Measurements from ENCODE around the gene PILRA.

The PILRA gene

DNA sequence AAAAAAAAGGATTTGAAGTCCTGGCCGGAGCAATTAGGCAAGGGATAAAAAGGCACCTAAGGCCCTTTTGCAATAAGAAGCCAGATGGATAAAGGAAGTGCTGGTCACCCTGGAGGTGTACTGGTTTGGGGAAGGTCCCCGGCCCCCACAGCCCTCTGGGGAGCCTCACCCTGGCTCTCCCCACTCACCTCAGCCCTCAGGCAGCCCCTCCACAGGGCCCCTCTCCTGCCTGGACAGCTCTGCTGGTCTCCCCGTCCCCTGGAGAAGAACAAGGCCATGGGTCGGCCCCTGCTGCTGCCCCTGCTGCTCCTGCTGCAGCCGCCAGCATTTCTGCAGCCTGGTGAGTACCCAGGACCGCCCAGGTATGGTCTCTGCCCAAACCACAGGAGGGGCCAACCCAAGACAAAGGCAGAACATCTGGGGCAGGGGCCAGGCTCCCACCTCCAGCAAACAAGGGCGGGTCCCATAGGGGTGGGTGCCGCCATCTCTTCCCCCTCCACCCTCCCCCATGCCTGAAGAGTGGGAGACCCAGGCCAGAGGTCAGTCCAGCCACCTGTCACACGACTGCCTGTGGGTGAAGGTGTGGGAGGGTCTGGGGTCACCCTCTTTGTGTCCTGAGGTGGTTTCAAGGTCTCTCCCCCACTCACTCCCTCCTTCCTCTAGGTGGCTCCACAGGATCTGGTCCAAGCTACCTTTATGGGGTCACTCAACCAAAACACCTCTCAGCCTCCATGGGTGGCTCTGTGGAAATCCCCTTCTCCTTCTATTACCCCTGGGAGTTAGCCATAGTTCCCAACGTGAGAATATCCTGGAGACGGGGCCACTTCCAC is 15.0 kb upstream of the PILRA start, which contains the start of gene PILRB:
TSS of gene PILRB (plus strand) at position 91 of the 830 bp plus-strand sequence. CDS start at position 277, 186 bp downstream.
- Histone ChIP-seq H3K9me3 (ENCODE audit: control insufficient read depth, low read length) (no peaks in the 10 kb centered on the region), H3K27ac (ENCODE audit: low read length, poor library complexity, severe bottlenecking) (no peak within 1 kb of the TSS), H2BK5ac (ENCODE audit: low read depth, low read length, poor library complexity, severe bottlenecking) (no peak within 1 kb of the TSS), H3K4me1 (ENCODE audit: control insufficient read depth, insufficient read depth, low read depth, low read length) (peaks cover 15% of the 10 kb centered on the region), H4K8ac (ENCODE audit: low read length) (peak within 1 kb of the TSS; percentile 14), H3K4ac (ENCODE audit: low read depth in 1 of 2, low read length in 2 of 2) (no peak within 1 kb of the TSS), H3K79me1 (replicated peaks; ENCODE audit: low read length, poor library complexity, severe bottlenecking) (peaks cover 27% of the 10 kb centered on the region), H2BK120ac (ENCODE audit: low read depth, low read length) (no peak within 1 kb of the TSS), H2BK12ac (ENCODE audit: low read length in 2 of 2) (no peak within 1 kb of the TSS), H4K91ac (ENCODE audit: low read length) (no peak within 1 kb of the TSS), H2AK5ac (ENCODE audit: low read length, severe bottlenecking) (no peak within 1 kb of the TSS), H3K27me3 (ENCODE audit: control insufficient read depth in 1 of 2, insufficient read depth in 1 of 2, low read length in 2 of 2) (no peaks in the 10 kb centered on the region), H3K18ac (ENCODE audit: low read depth in 1 of 2, low read length in 2 of 2) (no peak within 1 kb of the TSS), H3K9ac (ENCODE audit: low read length) (no peak within 1 kb of the TSS), H3K36me3 (ENCODE audit: control insufficient read depth in 1 of 2, insufficient read depth in 2 of 2, low read depth in 1 of 2, low read length in 2 of 2) (peaks cover 82 to 89% of the 10 kb centered on the region in 2 experiments), H3K14ac (ENCODE audit: low read length in 2 of 2) (no peak within 1 kb of the TSS), H3K23ac (ENCODE audit: low read length in 2 of 2) (no peak within 1 kb of the TSS), H2AFZ (ENCODE audit: low read depth, low read length) (no peak within 1 kb of the TSS), H2BK15ac (ENCODE audit: low read depth, poor library complexity, severe bottlenecking) (no peak within 1 kb of the TSS), H3K4me2 (ENCODE audit: low read length, poor library complexity, severe bottlenecking) (no peak within 1 kb of the TSS), H3K4me3 (ENCODE audit: insufficient read depth in 1 of 2, low read depth in 1 of 2, low read length in 2 of 2) (no peak within 1 kb of the TSS)
- 93% methylated on average over 7 of the region's 11 CpGs for WGBS
- no peak for DNase-seq

DNA sequence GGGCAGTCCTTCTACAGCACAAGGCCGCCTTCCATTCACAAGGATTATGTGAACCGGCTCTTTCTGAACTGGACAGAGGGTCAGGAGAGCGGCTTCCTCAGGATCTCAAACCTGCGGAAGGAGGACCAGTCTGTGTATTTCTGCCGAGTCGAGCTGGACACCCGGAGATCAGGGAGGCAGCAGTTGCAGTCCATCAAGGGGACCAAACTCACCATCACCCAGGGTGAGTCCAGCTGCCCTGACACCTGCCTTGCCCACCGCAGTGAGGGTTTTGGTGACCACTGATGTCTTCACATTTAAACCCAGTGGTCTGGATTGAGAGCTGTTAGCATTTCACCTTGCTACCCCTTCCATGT is 14.5 kb upstream of the PILRA start:
- Histone ChIP-seq H3K23ac (ENCODE audit: low read length in 2 of 2) (no peak overlapping the region), H3K27me3 (ENCODE audit: control insufficient read depth in 1 of 2, insufficient read depth in 1 of 2, low read length in 2 of 2) (no peaks in the 10 kb centered on the region), H2BK5ac (ENCODE audit: low read depth, low read length, poor library complexity, severe bottlenecking) (no peak overlapping the region), H3K14ac (ENCODE audit: low read length in 2 of 2) (no peak overlapping the region), H2AFZ (ENCODE audit: low read depth, low read length) (no peak overlapping the region), H2BK120ac (ENCODE audit: low read depth, low read length) (no peak overlapping the region), H3K4ac (ENCODE audit: low read depth in 1 of 2, low read length in 2 of 2) (no peak overlapping the region), H4K91ac (ENCODE audit: low read length) (no peak overlapping the region), H3K27ac (ENCODE audit: low read length, poor library complexity, severe bottlenecking) (no peak overlapping the region), H3K4me1 (ENCODE audit: control insufficient read depth, insufficient read depth, low read depth, low read length) (peaks cover 15% of the 10 kb centered on the region), H3K4me3 (ENCODE audit: insufficient read depth in 1 of 2, low read depth in 1 of 2, low read length in 2 of 2) (no peak overlapping the region), H3K4me2 (ENCODE audit: low read length, poor library complexity, severe bottlenecking) (no peak overlapping the region), H2BK15ac (ENCODE audit: low read depth, poor library complexity, severe bottlenecking) (no peak overlapping the region), H2BK12ac (ENCODE audit: low read length in 2 of 2) (no peak overlapping the region), H3K18ac (ENCODE audit: low read depth in 1 of 2, low read length in 2 of 2) (no peak overlapping the region), H3K9me3 (ENCODE audit: control insufficient read depth, low read length) (no peaks in the 10 kb centered on the region), H3K79me1 (replicated peaks; ENCODE audit: low read length, poor library complexity, severe bottlenecking) (peaks cover 23% of the 10 kb centered on the region), H3K36me3 (ENCODE audit: control insufficient read depth in 1 of 2, insufficient read depth in 2 of 2, low read depth in 1 of 2, low read length in 2 of 2) (peaks cover 78 to 83% of the 10 kb centered on the region in 2 experiments), H3K9ac (ENCODE audit: low read length) (no peak overlapping the region), H4K8ac (ENCODE audit: low read length) (no peak overlapping the region), H2AK5ac (ENCODE audit: low read length, severe bottlenecking) (no peak overlapping the region)
- no peak for DNase-seq
- 98% methylated on average over 8 of the region's 8 CpGs for WGBS

- H3K27me3 ChIP-seq (ENCODE audit: control insufficient read depth in 1 of 2, insufficient read depth in 1 of 2, low read length in 2 of 2): no peaks in the 10 kb centered on the region
- H3K4me2 ChIP-seq (ENCODE audit: low read length, poor library complexity, severe bottlenecking): no peak overlapping the region
- H3K27ac ChIP-seq (ENCODE audit: low read length, poor library complexity, severe bottlenecking): no peak overlapping the region
- no peak overlapping the region for H2BK5ac ChIP-seq (ENCODE audit: low read depth, low read length, poor library complexity, severe bottlenecking)
- H4K8ac ChIP-seq (ENCODE audit: low read length): no peak overlapping the region
- DNase-seq: no peak
- no peak overlapping the region for H3K9ac ChIP-seq (ENCODE audit: low read length)
- peaks cover 68 to 72% of the 10 kb centered on the region in 2 experiments for H3K36me3 ChIP-seq (ENCODE audit: control insufficient read depth in 1 of 2, insufficient read depth in 2 of 2, low read depth in 1 of 2, low read length in 2 of 2)
- H3K14ac ChIP-seq (ENCODE audit: low read length in 2 of 2): no peak overlapping the region
- no peak overlapping the region for H2BK120ac ChIP-seq (ENCODE audit: low read depth, low read length)
- H3K4me3 ChIP-seq (ENCODE audit: insufficient read depth in 1 of 2, low read depth in 1 of 2, low read length in 2 of 2): no peak overlapping the region
- no peak overlapping the region for H3K4ac ChIP-seq (ENCODE audit: low read depth in 1 of 2, low read length in 2 of 2)
- H2AFZ ChIP-seq (ENCODE audit: low read depth, low read length): no peak overlapping the region
- H2BK15ac ChIP-seq (ENCODE audit: low read depth, poor library complexity, severe bottlenecking): no peak overlapping the region
- H3K9me3 ChIP-seq (ENCODE audit: control insufficient read depth, low read length): no peaks in the 10 kb centered on the region
- H4K91ac ChIP-seq (ENCODE audit: low read length): no peak overlapping the region
- 93% methylated on average over 3 of the region's 3 CpGs for WGBS
- H3K79me1 ChIP-seq (replicated peaks; ENCODE audit: low read length, poor library complexity, severe bottlenecking): peaks cover 17% of the 10 kb centered on the region
- H3K23ac ChIP-seq (ENCODE audit: low read length in 2 of 2): no peak overlapping the region
- H3K18ac ChIP-seq (ENCODE audit: low read depth in 1 of 2, low read length in 2 of 2): no peak overlapping the region
- no peak overlapping the region for H2BK12ac ChIP-seq (ENCODE audit: low read length in 2 of 2)
- H2AK5ac ChIP-seq (ENCODE audit: low read length, severe bottlenecking): no peak overlapping the region
- H3K4me1 ChIP-seq (ENCODE audit: control insufficient read depth, insufficient read depth, low read depth, low read length): peaks cover 11% of the 10 kb centered on the region
Measured at GRCh38 chr7:100360135-100360854, 13.0 kb upstream of the PILRA start.

- Histone ChIP-seq H3K23ac (ENCODE audit: low read length in 2 of 2) (no peak overlapping the region), H3K4me3 (ENCODE audit: insufficient read depth in 1 of 2, low read depth in 1 of 2, low read length in 2 of 2) (no peak overlapping the region), H3K4ac (ENCODE audit: low read depth in 1 of 2, low read length in 2 of 2) (no peak overlapping the region), H3K4me2 (ENCODE audit: low read length, poor library complexity, severe bottlenecking) (no peak overlapping the region), H3K9ac (ENCODE audit: low read length) (no peak overlapping the region), H4K8ac (ENCODE audit: low read length) (no peak overlapping the region), H3K4me1 (ENCODE audit: control insufficient read depth, insufficient read depth, low read depth, low read length) (peaks cover 8% of the 10 kb centered on the region), H3K18ac (ENCODE audit: low read depth in 1 of 2, low read length in 2 of 2) (no peak overlapping the region), H3K14ac (ENCODE audit: low read length in 2 of 2) (no peak overlapping the region), H2BK12ac (ENCODE audit: low read length in 2 of 2) (no peak overlapping the region), H4K91ac (ENCODE audit: low read length) (no peak overlapping the region), H3K79me1 (replicated peaks; ENCODE audit: low read length, poor library complexity, severe bottlenecking) (peaks cover 15% of the 10 kb centered on the region), H3K9me3 (ENCODE audit: control insufficient read depth, low read length) (no peaks in the 10 kb centered on the region), H2BK15ac (ENCODE audit: low read depth, poor library complexity, severe bottlenecking) (no peak overlapping the region), H2AFZ (ENCODE audit: low read depth, low read length) (no peak overlapping the region), H3K27ac (ENCODE audit: low read length, poor library complexity, severe bottlenecking) (no peak overlapping the region), H2BK5ac (ENCODE audit: low read depth, low read length, poor library complexity, severe bottlenecking) (no peak overlapping the region), H3K27me3 (ENCODE audit: control insufficient read depth in 1 of 2, insufficient read depth in 1 of 2, low read length in 2 of 2) (no peaks in the 10 kb centered on the region), H2AK5ac (ENCODE audit: low read length, severe bottlenecking) (no peak overlapping the region), H3K36me3 (ENCODE audit: control insufficient read depth in 1 of 2, insufficient read depth in 2 of 2, low read depth in 1 of 2, low read length in 2 of 2) (peaks cover 47 to 50% of the 10 kb centered on the region in 2 experiments), H2BK120ac (ENCODE audit: low read depth, low read length) (no peak overlapping the region)
- DNase-seq: no peak
Measured at GRCh38 chr7:100363098-100363497, 10.2 kb upstream of the PILRA start.
